Tibial nerve (tissue), 4 donors: ENCODE results near the gene STAB1. TPM values are rescaled to one million over a fixed set of nuclear protein-coding genes. Genes with fewer than 3 reads are reported as not detected.

Experiments
- DNase-seq, 2 donors: peaks; one replicate each; pipeline ENCODE4 v3.0.0-alpha.2; 2019; ENCODE audit warnings: low spot score in 2 of 2
- H3K27ac ChIP-seq, 4 donors: fragments of 200-600 bp; sonication (generic) in 3 of 4; one replicate each; pipeline ENCODE4 v1.5.1; 2017 to 2019; ENCODE audit warnings: mild to moderate bottlenecking in 1 of 4
- H3K27me3 ChIP-seq, 2 donors: fragments of 200-600 bp; sonication (generic) in 1 of 2; one replicate each; pipeline versions ENCODE4 v1.5.1 to v1.6.0; 2017 to 2019
- H3K36me3 ChIP-seq, 3 donors: fragments of 200-600 bp; sonication (generic); one replicate each; pipeline ENCODE4 v1.5.1; 2018 to 2019
- H3K4me1 ChIP-seq, 4 donors: fragments of 200-600 bp; sonication (generic) in 3 of 4; one replicate each; pipeline ENCODE4 v1.5.1; 2017 to 2019
- H3K4me3 ChIP-seq, 4 donors: fragments of 200-600 bp; sonication (generic) in 3 of 4; one replicate each; pipeline ENCODE4 v1.5.1; 2017 to 2019; ENCODE audit warnings: mild to moderate bottlenecking in 1 of 4, moderate library complexity in 1 of 4
- H3K9me3 ChIP-seq, 4 donors: fragments of 200-600 bp; sonication (generic) in 3 of 4; one replicate each; pipeline ENCODE4 v1.5.1; 2017 to 2019
- EP300 ChIP-seq, 2 donors: sonication (generic); formaldehyde crosslinking; IDR thresholded peaks; one replicate each; pipeline ENCODE4 v1.6.1; 2017; ENCODE audit warnings: antibody characterized with exemption in 2 of 2, mild to moderate bottlenecking in 1 of 2
- POLR2A ChIP-seq, 2 donors: fragments of 450-650 bp; IDR thresholded peaks; one replicate each; pipeline ENCODE4 v1.6.1; 2017; ENCODE audit warnings: antibody characterized with exemption in 2 of 2, mild to moderate bottlenecking in 2 of 2, moderate library complexity in 2 of 2
- WGBS, 2 donors: methylation state at CpG; one replicate each; pipeline ENCODE4 v1.1.5; 2018; 5-methylcytosine and 5-hydroxymethylcytosine counted together
- total RNA-seq, 4 donors: library from RNA; depleted of rRNA; stranded (reverse); fragments of >200 nt; gene quantifications; one replicate each; pipeline ENCODE4 v1.1.0, GENCODE V29; 2016
- TF ChIP-seq, protein P1 (sequence below), 5 experiments: fragments of 200-600 bp in 3 of 5; fragments of 450-650 bp in 2 of 5; sonication (generic) in 3 of 5; IDR thresholded peaks; one replicate each; pipeline ENCODE4 v1.5.1; 2016 to 2019; ENCODE audit warnings: antibody characterized with exemption in 5 of 5, mild to moderate bottlenecking in 3 of 5, moderate library complexity in 2 of 5

Gene STAB1
- total RNA-seq, 4 donors from 2014 or later = 167 to 527 (median 264) TPM

DNA sequence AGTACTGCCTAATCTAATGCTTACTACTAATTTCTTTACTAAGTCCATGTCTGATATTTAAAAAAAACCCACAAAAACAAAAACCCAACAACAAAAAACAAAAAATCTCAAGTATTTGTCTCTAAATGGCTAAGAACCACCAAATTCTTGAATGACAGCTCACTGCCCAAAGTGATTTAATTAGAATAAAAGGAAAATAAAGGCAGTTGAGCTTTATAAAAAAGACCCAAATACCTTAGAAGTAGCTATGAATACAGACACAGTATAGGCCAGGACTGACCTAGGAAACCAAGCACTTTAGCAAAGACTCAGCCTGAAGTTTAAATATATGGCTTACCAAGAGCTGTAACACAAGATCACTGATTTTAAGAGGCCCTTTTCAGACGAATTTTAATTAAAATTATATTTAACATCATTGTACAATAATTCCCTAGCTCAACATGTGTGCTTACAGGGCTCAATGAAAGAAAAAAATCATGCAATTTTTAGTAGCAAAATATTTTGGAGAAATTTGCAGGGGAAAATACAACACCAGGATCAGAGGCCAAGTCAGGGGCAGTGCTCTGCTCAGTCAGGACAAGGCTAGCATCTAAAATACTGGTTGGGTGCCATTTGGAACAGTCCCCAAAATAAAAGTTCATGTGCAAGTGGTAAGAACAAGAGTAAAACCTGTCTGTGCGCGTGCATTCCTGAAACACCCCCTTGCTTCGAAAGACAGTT is 66.0 kb downstream of the STAB1 start:
- DNase-seq = no peak
- H3K27ac ChIP-seq = no peak overlapping the region
- H3K4me3 ChIP-seq = no peak overlapping the region
- peaks cover 0 to 22% (median 10%) of the 10 kb centered on the region in 4 donors for H3K4me1 ChIP-seq
- 75 to 76% methylated on average over 4 of the region's 4 CpGs for WGBS, 2 donors
- no peaks in the 10 kb centered on the region for H3K27me3 ChIP-seq
- H3K9me3 ChIP-seq = no peaks in the 10 kb centered on the region
- TF ChIP-seq EP300 (IDR thresholded peaks at IDR 0.05) (no peak), POLR2A (IDR thresholded peaks at IDR 0.05) (no peak)
- TF ChIP-seq, protein P1, sequence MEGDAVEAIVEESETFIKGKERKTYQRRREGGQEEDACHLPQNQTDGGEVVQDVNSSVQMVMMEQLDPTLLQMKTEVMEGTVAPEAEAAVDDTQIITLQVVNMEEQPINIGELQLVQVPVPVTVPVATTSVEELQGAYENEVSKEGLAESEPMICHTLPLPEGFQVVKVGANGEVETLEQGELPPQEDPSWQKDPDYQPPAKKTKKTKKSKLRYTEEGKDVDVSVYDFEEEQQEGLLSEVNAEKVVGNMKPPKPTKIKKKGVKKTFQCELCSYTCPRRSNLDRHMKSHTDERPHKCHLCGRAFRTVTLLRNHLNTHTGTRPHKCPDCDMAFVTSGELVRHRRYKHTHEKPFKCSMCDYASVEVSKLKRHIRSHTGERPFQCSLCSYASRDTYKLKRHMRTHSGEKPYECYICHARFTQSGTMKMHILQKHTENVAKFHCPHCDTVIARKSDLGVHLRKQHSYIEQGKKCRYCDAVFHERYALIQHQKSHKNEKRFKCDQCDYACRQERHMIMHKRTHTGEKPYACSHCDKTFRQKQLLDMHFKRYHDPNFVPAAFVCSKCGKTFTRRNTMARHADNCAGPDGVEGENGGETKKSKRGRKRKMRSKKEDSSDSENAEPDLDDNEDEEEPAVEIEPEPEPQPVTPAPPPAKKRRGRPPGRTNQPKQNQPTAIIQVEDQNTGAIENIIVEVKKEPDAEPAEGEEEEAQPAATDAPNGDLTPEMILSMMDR (IDR thresholded peaks at IDR 0.05) = no peak
- H3K36me3 ChIP-seq = peaks cover 5 to 75% (median 14%) of the 10 kb centered on the region in 3 donors

DNA sequence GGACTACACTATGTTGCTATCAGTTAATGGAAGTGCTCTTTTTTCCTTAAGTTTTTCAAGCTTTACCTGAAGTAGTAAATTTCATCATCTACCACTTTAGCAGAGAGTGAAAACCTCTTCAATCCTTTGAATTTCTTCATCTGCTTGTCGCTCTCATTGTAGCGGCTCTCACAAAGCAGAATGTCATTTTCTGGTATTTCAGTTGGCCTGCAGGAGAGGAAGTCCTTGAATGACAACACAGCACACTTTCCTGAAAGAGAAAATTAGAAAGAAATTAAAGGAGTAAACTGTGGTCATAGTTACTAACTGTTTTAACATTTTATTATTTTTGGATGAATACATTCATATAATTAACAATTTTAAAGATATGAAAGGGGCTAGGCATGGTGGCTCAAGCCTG is 68.8 kb downstream of the STAB1 start:
- no peak overlapping the region for H3K4me3 ChIP-seq

DNA sequence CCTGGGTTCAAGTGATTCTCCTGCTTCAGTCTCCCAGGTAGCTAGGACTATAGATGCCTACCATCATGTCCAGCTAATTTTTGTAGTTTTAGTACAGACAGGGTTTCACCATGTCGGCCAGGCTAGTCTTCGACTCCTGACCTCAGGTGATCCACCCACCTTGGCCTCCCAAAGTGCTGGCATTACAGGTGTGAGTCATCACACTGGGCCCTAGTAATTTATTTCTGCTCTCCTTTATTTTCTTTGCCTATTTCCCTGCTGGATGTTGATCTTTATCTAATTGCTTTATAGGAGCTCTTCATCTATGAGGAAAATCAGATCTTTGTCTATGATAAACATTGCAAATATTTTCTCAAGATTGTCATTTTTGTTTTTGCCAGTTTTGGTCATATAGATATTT is 72.9 kb downstream of the STAB1 start:
- Histone ChIP-seq H3K9me3 (no peaks in the 10 kb centered on the region), H3K4me3 (no peak overlapping the region), H3K36me3 (peaks cover 3 to 43% (median 12%) of the 10 kb centered on the region in 3 donors), H3K4me1 (no peaks in the 10 kb centered on the region), H3K27me3 (no peaks in the 10 kb centered on the region), H3K27ac (no peak overlapping the region)
- TF ChIP-seq, protein P1 (IDR thresholded peaks at IDR 0.05) = no peak
- TF ChIP-seq POLR2A (IDR thresholded peaks at IDR 0.05) (no peak), EP300 (IDR thresholded peaks at IDR 0.05) (no peak)
- WGBS, 2 donors = 96 to 98% methylated on average over 2 of the region's 2 CpGs
- DNase-seq = no peak

More for the DNA sequence above, 68.8 kb downstream of the STAB1 start:
- no peaks in the 10 kb centered on the region for H3K4me1 ChIP-seq
- 85 to 100% methylated on average over 2 of the region's 2 CpGs for WGBS, 2 donors
- H3K9me3 ChIP-seq = no peaks in the 10 kb centered on the region
- H3K36me3 ChIP-seq = peaks cover 3 to 67% (median 17%) of the 10 kb centered on the region in 3 donors
- TF ChIP-seq, protein P1 (IDR thresholded peaks at IDR 0.05) = no peak
- no peak for TF ChIP-seq EP300 (IDR thresholded peaks at IDR 0.05)
- no peak for TF ChIP-seq POLR2A (IDR thresholded peaks at IDR 0.05)
- no peak overlapping the region for H3K27ac ChIP-seq
- DNase-seq = no peak
- no peaks in the 10 kb centered on the region for H3K27me3 ChIP-seq

DNA sequence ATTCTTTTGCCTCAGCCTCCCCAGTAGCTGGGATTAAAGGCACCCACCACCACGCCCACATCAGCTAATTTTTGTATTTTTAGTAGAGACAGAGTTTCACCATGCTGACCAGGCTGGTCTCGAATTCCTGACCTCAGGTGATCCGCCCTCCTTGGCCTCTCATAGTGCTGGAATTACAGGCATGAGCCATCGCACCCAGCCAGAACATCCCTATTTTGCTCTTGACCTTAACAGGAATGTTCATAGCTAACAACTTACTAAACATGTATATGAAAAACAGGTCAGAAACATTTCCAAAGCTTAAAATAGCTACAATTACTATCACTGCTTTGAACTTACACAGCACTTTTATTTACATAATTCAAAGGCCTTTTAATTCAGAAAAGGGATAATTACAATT is 74.9 kb downstream of the STAB1 start:
- TF ChIP-seq, protein P1 (IDR thresholded peaks at IDR 0.05) = no peak
- TF ChIP-seq POLR2A (IDR thresholded peaks at IDR 0.05) (no peak), EP300 (IDR thresholded peaks at IDR 0.05) (no peak)
- H3K27me3 ChIP-seq = no peaks in the 10 kb centered on the region
- no peak overlapping the region for H3K27ac ChIP-seq
- peaks cover 0 to 50% (median 3%) of the 10 kb centered on the region in 3 donors for H3K36me3 ChIP-seq
- DNase-seq = no peak
- H3K4me3 ChIP-seq = no peak overlapping the region
- no peaks in the 10 kb centered on the region for H3K9me3 ChIP-seq
- 88 to 93% methylated on average over 4 of the region's 4 CpGs for WGBS, 2 donors
- H3K4me1 ChIP-seq = no peaks in the 10 kb centered on the region

DNA sequence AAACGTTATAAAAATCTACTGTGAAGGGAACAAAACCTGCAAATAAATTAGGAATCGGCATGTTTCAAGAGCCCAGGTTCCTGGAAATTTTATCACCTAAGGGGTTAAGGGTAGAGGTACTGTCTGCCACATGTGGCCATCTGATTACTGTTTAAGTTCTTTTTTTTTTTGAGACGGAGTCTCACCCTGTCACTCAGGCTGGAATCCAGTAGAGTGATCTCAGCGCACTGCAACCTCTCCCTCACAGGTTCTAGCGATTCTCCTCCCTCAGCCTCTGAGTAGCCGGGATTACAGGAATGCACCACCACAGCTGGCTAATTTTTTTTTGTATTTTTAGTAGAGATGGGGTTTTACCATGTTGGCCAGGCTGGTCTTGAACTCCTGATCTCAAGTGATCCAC is 77.1 kb downstream of the STAB1 start:
- H3K4me3 ChIP-seq = no peak overlapping the region
- H3K4me1 ChIP-seq = no peaks in the 10 kb centered on the region
- 68 to 78% methylated on average over 6 of the region's 6 CpGs for WGBS, 2 donors
- H3K27me3 ChIP-seq = no peaks in the 10 kb centered on the region
- no peak for DNase-seq
- no peak overlapping the region for H3K27ac ChIP-seq
- H3K36me3 ChIP-seq = peaks cover 0 to 62% (median 7%) of the 10 kb centered on the region in 3 donors
- H3K9me3 ChIP-seq = no peaks in the 10 kb centered on the region
- TF ChIP-seq, protein P1 (IDR thresholded peaks at IDR 0.05) = no peak
- TF ChIP-seq POLR2A (IDR thresholded peaks at IDR 0.05) = no peak
